Stimulated activated CD4-positive, alpha-beta T cell treated with anti-CD3 and anti-CD28 coated beads, Interleukin-2, amount 100 ng/mL, for 4 hours (primary cell): ENCODE results near the gene UBE2D4.
"Not testable (repeated sequence)": the region's sequence is repeated elsewhere in the genome, so short reads cannot be mapped to it uniquely, and the experiment has no call there.

Experiments used
- DNase-seq: peaks from one replicate; pipeline ENCODE4 v3.0.0-alpha.2; 2020; ENCODE audit warnings: low read depth

Gene UBE2D4

DNA sequence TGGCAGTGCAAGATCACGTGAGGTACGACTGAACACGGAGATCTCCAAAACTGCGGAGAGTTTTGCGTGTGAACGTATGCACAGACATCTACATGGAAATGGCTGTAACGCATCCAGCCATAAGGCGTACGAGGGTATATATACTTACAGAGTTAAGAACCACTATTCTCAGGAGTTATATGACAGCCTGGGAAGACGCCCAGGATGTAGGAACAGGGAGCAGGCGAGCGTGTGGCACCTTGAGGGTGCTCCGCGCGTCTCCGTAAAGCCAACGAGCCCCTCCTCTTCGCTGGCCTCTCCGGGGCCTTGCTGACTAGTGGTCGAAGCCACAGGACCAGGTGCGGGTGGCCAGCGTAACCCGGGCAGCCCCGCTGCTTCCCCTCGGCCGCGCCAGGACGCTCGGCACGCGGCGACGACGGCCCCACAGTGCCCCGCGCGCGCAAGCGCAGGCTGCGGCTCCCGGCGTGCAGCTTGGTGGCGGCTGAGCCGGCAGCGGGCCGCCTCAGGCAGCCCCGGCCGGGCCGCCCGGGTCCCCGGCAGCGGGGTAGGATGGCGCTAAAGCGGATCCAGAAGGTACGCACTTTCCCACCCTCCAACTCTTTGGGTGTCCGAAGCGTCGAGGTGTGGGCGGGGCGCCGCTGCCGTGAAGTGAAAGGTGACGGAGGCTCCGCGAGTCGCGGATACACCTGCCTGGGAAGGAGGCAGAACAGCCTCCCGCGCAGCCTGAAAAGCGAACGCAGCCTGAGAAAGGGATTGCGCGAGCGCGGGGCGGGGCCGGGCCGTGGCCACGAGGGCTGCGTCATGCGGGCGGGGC, at the start of gene UBE2D4:
Gene UBE2D4 (plus strand): TSS at position 453 of the 814 bp plus-strand sequence. CDS start 97 bp downstream, at position 550.
- peak; percentile 87 for DNase-seq

DNA sequence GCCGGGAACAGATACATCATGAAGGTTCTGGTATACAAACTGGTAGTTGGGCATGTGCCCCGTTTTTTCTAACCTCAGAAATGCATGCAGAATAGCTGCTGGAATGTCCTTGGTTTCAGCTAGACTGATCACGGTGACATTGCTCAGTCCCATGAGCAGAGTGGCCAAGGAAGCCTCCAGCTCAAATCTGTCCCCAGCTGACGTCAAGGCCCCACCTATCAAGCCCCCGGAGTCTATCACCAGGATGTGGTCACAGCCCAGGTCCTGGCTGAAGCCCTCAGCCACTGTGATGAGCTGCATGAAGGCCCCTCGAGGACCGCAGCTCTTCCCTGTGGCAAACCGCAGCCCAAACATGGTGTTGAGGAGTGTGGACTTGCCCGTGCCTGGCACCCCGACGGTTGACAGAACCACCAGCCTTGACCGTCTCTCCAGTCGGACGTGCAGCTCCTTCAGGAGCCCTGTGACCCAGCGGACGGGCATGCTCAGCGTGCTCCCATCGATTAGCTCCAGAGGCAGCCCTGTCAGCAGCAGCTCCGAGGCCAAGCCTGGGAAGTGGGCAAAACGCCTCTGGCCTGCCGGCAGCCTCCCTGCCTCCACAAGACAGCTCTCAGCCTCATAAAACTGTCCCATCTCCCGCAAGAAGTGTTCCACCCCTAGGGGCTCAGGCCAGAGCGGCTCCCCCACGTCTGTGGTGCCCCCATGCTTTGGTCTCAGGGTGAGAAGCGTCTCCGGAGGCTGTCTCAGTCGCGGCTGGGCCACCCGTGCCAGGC, 49.1 kb upstream of the UBE2D4 start:
- DNase-seq = no peak

DNA sequence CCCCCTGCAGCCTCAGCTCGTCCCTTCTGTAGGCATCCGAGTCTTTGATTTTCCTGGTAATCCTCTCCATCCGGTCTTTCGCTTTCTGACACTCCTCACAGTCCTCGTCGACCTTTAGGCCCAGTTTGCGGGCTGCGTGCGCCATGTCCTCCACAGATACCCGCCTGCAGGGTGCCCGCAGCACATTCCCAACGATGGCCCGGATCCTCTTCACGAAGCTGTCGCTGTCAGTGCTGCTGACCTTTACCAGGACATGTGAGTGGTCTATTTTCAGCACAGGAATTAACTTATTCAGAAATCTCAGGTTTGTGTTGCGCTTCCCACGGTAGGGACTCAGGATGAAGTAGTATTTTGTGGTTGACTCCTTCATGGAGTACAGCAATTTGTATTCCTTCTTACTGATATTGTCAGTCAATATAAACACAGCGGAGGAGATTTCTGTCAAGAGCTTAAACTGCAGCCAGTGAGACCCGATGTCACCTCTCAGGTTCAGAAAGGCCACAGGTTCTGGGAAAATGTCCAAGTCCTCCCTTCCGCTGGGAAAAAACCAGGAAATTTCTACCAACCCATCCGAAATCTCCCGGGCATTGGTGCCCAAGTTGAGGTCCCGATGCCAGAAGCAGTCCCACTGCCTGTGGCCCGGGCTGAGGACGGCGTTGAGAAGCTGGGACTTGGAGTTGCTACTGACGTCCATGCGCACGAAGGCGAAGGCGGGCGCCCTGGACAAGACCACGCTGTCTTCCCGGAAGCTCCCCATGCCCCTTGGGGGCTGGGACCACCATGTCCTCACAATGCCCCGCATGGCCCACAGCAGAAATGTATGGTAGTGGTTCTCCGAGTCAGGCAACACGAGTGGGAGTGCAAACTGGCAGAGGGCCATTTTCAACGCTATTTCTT, 48.0 kb upstream of the UBE2D4 start:
- no peak for DNase-seq

DNA sequence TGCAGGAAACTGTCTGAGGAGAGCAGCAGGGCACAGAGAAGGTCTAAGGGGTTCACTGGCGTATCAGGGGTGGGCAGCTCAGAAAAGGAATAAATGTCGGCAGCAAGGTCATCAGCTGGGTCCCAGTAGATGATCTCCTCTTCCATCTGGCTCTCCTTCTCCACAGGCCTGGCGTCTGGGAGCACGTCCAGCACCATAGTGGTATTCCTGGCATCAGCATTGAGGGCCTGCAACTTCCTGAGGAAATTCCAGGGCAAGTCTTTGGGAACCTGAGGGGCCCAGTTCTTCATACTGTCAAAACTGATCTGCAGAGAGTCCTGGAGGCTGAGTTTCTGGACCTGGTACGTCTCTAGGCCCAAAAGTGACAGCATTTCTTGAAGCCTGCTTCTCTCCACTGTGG, 47.4 kb upstream of the UBE2D4 start:
- no peak for DNase-seq

DNA sequence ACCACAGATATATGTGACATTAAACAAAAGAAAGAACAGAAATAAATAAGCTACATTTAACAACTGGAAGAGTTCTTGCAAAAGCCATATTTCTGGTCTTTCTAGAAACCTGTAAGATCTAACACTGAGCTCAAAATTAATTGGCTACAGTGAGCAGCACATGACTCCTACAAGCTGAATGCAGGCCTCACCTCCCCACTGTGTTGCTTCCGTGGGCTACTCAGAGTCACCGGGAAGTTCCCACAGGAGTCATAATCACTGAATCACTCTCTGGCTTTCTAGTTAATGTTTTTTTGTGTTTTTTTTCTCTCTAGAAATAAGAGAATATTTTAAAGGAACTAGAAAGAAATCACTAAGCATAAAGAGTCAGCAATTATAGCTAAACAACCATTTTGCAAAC, 46.8 kb upstream of the UBE2D4 start:
- DNase-seq = no peak

DNA sequence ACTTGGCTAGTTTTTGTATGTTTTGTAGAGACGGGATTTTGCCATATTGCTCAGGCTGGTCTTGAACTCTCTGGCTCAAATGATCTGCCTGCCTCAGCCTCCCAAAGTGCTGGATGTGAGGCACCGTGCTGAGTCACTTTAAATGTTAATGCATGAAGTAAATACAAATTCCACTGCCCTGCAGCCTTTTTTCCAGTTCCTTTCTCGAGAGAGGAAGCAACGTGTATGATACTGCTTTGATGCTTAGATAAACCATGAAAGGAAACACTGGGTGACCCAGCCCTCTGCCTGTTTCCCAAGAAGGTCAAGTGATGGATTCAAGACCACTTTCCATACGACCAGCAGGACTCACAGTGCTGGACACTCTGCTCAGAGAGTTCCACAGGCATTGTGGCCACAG, 45.6 kb upstream of the UBE2D4 start:
- DNase-seq = no peak

DNA sequence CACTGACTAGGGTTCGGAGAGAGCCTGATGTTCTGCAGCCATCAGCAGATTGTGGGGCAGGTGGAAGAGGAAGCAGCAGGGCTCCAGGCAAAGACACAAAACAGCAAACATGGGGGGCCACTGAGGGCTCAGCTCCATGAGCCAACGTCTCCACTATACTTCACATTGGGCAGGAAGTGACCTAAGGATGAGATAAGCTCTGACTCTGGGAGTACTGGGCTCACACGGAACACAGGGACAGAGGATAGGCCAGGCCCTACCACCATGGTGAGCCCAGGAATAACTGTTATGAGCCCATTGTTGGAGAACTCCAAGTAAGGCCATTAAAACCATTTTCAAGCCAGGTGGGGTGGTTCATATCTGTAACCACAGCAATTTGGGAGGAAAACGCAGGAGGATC, 42.0 kb upstream of the UBE2D4 start:
- DNase-seq = no peak

DNA sequence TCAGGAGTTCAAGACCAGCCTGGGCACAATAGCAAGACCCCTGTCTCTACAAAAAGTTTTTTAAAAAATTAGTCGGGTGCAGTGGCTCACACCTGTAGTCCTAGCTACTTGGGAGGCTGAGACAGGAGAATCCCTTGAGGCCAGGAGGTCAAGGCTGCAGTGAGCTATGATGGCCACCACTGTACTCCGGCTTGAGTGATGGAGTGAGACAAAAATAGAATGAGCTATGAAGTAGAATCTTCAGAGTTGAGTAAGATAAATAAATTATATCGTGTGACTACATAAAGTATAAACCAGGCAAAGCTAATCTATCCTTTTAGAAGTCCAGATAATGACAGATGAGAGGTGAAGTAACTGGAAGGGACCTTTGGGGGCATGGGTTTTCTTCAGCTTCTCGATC, 41.6 kb upstream of the UBE2D4 start:
- no peak for DNase-seq

DNA sequence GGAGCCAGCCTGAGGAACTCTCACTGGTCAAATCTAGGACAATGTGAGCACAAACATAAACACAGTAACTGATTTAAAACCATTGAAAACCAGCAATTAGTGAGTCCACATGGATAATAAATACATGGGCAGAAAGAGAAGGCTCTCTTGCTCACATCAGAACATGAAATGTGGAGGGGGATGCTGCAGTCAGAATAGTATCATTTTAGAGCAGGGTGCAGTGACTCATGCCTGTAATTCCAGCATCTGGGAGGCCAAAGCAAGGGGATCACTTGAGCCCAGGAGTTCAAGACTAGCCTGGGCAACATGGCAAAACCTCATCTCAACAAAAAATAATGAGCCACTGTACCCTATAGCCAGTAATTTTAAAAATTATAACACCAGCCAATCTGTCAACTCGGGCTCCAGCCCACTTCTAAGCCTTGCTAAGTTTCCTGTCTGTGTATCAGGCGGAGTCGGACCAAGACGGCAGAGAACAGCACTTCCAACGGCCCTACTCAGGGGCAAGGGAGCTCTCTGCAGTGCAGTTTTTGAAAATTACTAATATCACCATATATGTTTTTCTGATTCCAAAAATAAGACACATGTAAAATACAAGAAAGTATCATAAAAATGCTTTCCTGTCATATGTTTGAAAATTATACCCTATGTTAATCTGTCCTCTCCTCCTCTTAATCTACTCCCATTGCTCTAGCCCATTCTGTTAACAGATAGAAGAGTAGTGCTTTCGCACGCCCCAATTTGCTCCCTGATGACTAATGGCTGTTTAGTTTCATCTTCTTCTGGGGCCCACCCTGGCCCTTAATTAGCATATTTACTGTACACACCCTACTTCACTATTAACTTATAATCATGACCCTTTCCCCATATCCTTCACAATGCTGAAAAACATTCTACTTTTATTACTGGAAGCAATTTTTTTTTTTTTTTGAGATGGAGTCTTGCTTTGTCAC, 37.0 kb upstream of the UBE2D4 start:
- DNase-seq = peak; percentile 3

DNA sequence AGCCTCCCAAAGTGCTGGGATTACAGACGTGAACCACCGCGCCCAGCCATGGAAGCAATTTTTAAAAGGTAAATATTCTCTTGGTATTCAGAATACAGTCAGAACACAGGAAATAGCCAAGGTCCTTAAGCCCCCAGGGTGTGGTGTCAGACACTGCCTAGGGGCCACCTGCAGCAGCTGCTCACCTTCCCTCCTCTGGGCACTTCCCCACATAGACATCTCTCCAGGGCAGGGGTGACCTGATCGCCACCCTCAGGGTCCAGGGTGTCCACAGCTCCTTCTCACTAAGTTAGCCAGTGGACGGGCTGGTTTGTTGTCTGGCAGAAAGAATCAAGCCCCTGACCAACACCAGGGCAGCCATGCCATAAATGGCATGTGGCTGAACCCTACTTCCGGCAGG, 35.8 kb upstream of the UBE2D4 start:
- no peak for DNase-seq

DNA sequence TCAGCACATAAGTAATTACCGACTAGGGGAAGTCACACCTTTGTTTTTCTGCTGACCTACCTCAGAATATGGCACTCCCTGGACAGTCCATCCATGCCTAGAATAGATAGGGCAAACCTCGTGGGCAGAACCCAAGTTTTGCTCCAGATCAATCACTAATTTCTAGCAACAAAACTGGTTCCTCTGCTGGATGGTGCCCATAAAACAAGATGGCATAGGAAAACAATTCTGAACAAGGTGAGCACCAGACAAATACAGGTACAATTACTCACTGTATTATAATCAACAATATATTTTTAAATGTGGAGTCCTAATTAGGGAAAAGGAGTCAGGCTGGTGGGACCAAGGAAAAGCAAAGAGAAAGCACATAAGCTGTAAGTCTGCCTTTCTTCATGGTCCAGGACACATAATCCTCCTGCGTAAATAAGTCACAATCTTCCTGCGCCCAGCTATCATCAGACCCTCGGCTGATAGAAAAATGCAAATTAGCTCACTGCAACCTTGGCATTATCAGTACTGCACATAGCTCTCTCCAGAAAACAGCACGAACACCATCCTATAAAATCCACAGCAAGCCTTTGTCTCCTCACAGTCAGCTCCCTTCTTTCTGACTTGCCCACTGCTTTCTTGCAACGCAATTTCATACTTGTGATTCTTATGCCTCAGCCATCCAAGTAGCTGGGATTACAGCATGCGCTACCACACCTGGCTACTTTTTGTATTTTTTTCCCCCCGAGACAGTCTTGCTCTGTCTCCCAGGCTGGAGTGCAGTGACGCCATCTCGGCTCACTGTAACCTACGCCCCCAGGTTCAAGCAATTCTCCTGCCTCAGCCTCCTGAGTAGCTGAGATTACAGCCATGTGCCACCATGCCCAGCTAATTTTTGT, 34.9 kb upstream of the UBE2D4 start:
- no peak for DNase-seq

DNA sequence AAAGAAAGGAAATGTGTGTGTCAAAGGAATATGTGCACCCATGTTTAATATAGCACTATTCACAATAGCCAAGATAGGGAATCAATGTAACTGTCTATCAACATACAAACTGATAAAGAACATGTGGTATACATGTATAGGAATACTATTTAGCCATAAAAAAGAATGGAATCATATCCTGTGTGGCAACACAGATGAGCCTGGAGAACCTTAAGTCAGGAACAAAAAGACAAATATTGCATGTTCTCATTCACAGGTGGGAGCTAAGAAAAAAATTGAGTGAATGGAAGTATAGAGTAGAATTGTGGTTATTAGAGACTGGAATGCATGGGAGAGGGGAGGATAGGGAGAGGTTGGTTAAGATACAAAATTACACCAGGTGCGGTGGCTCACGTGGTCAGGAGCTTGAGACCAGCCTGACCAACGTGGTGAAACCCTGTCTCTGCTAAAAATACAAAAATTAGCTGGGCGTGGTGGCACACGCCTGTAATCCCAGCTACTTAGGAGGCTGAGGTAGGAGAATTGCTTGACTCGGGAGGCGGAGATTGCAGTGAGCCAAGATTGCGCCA, 30.3 kb upstream of the UBE2D4 start:
- DNase-seq = no peak

DNA sequence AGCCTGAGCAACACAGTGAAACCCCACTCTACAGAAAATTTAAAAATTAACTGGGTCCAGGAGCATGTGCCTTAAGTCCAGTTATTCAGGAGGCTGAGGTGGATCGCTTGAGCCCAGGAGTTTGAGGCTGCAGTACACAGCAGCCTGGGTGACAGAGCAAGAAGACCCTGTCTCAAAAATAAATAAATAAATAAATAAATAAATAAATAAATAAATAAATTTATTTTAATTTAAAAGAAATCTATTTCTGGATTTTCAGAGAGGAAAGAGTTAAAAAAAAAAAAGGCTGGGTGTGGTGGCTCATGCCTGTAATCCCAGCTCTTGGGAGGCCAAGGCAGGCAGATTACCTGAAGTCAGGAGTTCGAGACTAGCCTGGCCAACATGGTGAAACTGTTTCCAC, 27.7 kb upstream of the UBE2D4 start:
- not testable (repeated sequence) for DNase-seq

DNA sequence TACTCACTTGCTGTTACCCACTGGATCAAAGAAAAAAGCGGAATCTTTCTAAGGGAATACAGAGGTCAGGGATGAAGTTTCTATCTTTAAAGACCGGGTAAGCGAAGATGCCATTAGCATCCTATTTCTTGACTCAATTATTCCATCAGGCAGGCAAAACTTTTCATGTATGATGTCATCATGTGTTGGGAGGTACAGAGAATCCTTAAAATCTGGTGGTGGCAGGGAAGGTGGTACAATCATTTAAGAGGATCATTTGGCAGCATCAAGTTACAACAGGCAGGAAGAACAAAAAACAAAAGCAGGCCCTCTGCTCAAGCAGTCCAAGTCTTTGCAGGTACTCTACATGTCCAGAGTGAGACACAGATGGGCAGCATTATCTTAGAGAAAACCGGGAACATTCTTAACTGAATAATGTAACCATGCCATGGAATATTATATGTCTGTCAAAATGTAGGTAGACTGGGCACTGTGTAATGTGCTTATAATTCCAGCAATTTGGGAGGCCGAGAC, 23.6 kb upstream of the UBE2D4 start:
- no peak for DNase-seq

DNA sequence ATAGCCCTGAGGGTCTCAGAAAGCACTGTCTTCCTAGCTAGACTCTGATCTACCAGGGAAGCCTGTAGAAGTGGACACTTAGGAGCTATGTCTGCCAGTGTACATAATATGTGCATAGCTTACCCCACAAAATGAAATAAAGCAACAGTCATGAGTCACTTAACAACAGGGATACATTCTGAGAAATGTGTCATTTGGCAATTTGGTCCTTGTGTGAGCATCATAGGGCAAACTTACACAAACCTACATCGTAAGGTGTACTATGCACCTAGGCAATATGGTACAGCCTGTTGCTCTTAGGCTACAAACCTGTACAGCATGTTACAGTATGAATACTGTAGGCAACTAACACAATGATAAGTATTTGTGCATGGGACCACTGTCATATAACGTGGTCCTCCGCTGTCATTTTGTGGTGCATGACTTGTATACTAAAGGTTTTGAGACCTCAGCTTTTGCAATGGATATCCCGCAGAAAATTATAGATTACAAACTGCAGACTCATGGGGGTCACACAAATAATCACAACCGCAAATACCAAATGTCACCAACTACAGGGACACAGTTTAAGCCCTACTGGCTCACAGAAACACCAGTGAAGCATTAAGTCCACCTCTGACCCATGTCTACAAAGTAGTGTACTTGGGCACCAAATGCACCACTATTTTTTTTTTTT, 21.6 kb upstream of the UBE2D4 start:
- no peak for DNase-seq

DNA sequence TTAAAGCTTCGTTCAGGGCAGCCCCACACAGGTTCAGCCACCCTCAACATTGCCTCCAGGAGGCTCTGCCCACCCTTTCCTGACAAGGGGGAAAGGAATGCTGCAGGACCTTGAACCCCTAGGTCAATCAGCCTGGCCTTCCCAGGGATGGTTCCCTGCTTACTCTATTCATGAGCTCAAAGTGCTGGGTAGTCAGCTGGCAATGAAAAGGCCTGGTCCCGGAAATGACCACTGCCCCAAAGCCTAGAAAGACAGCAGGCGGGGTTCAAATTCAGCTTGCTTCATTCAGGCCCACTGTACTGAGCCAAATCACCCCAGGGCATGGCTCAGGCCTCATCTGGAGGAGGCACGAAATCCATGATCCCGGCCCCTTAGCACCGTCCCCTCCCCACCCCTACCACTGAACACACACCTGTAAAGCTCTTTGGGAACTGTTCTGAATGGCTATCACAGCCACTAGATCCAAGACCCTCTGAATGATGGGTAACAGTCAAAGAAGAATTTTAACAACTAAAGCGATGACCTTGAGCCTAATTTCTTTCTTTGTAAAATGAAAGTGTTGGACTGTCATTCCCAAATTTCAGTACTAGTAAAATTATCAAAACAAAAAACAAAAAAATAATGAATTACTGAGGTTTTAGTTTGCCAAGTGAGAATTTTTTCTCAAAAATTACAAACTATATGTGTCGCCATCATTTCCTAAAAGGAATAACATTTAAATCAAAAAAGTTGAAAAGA, 20.9 kb upstream of the UBE2D4 start:
- DNase-seq = no peak

DNA sequence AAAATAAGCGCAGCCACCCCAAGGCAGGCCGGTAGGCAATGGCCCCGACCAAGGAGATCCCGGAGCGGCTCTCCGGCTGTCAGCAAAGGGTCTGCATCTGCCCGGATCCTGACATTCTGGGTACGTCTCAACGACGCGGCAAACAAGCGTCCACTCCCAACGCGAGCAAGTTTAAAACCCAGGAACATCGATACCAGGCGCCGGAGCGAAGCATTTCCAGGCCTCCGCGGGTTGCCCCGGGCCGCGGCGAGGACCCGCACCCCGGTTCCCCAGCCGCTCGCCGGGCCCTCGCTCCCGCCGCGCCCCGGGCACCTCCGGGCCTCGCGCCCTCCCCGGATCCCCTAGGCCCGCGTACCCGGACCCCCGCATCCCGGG, 20.3 kb upstream of the UBE2D4 start:
- DNase-seq = peak; percentile 4

DNA sequence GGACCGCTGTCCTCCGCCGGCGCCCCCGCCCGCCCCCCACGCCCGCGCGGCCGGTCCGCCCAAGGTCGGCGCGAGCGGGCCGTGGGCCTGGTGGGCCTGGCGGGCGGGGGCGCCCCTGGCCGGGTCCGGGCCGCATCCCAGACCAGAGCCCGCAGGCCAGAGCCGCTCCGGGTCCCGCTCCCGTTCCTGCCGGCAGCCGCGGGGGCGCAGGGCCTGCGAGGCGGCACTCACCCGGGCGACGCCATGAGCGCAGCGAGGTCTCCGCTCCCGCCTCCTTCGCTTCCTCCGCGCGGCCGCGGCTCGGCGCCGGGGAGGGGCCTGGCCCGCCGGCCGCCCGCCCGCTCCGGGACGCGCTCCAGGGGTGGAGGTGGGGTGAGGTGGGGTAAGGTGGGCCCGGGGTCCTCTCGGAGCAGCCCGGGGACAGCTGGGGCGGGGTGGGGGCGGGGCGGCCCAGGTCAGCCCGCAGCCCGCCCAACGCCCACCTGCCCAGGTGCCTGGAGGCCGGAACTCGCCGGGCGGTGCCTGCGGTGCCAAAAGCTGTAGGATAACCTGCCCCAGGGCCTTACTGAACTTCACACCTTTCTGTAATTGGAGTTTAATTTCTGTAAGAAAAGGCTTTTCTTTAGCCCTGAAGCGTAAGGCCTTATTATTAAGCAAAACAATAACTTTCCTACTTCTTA, 19.8 kb upstream of the UBE2D4 start, which contains the start of gene URGCP:
Gene URGCP (minus strand): TSS at position 266 of the 680 bp plus-strand sequence. CDS start 21 bp downstream, at position 245.
- peak; percentile 34 for DNase-seq
